Measurements from ENCODE around the gene LAMTOR5. TPM values are rescaled to one million over a fixed set of nuclear protein-coding genes. Genes with fewer than 3 reads are reported as not detected.
A peak's percentile ranks its signal among the peaks of the same experiment; 100 is the strongest.
"Not testable (repeated sequence)": the region's sequence is repeated elsewhere in the genome, so short reads cannot be mapped to it uniquely, and the experiment has no call there.

The LAMTOR5 gene
- total and polyA plus RNA-seq, 4 donors: 73.6 to 329 (median 127) TPM

- no peak overlapping the region for H3K4me3 ChIP-seq (ENCODE audit: low read length in 2 of 2)
- no peaks in the 10 kb centered on the region for H3K27me3 ChIP-seq (ENCODE audit: control insufficient read depth in 1 of 2, insufficient read depth in 2 of 2, low read length in 1 of 2)
- H3K36me3 ChIP-seq (ENCODE audit: control insufficient read depth in 1 of 2, insufficient read depth in 2 of 2, low read length in 1 of 2): no peaks in the 10 kb centered on the region
- no peaks in the 10 kb centered on the region for H3K4me1 ChIP-seq (ENCODE audit: control insufficient read depth in 1 of 2, insufficient read depth in 2 of 2, low read length in 2 of 2)
- H3K9me3 ChIP-seq (ENCODE audit: control insufficient read depth, low read length): no peaks in the 10 kb centered on the region
- H3K27ac ChIP-seq (ENCODE audit: low read depth in 1 of 2, low read length in 2 of 2): no peak overlapping the region
- 66 to 73% methylated on average over 9 of the region's 9 CpGs for WGBS, 2 donors
- ATAC-seq (ENCODE audit: low FRiP score) (peak; percentile 49), DNase-seq (no peak)
- intact Hi-C loops (cut with DNase I): no loop called here
These were observed 17.5 kb upstream of the LAMTOR5 start for GRCh38 chr1:110424699-110425611.

- no peaks in the 10 kb centered on the region for H3K27me3 ChIP-seq (ENCODE audit: control insufficient read depth in 1 of 2, insufficient read depth in 2 of 2, low read length in 1 of 2)
- H3K4me3 ChIP-seq (ENCODE audit: low read length in 2 of 2): no peak overlapping the region
- WGBS, 2 donors: 62% methylated on average over 2 of the region's 2 CpGs
- ATAC-seq (ENCODE audit: low FRiP score) (peak; percentile 55), DNase-seq (peak in 1 of 2 donors; percentile 55)
- H3K27ac ChIP-seq (ENCODE audit: low read depth in 1 of 2, low read length in 2 of 2): no peak overlapping the region
- no peaks in the 10 kb centered on the region for H3K9me3 ChIP-seq (ENCODE audit: control insufficient read depth, low read length)
- H3K4me1 ChIP-seq (ENCODE audit: control insufficient read depth in 1 of 2, insufficient read depth in 2 of 2, low read length in 2 of 2): no peaks in the 10 kb centered on the region
- intact Hi-C loops (cut with DNase I): no loop called here
- H3K36me3 ChIP-seq (ENCODE audit: control insufficient read depth in 1 of 2, insufficient read depth in 2 of 2, low read length in 1 of 2): no peaks in the 10 kb centered on the region
These were observed 13.6 kb upstream of the LAMTOR5 start for GRCh38 chr1:110420874-110421793.

- DNase-seq: no peak
- Histone ChIP-seq H3K4me3 (ENCODE audit: low read length in 2 of 2) (no peak overlapping the region), H3K36me3 (ENCODE audit: control insufficient read depth in 1 of 2, insufficient read depth in 2 of 2, low read length in 1 of 2) (no peaks in the 10 kb centered on the region), H3K4me1 (ENCODE audit: control insufficient read depth in 1 of 2, insufficient read depth in 2 of 2, low read length in 2 of 2) (no peaks in the 10 kb centered on the region), H3K27me3 (ENCODE audit: control insufficient read depth in 1 of 2, insufficient read depth in 2 of 2, low read length in 1 of 2) (no peaks in the 10 kb centered on the region), H3K27ac (ENCODE audit: low read depth in 1 of 2, low read length in 2 of 2) (no peak overlapping the region), H3K9me3 (ENCODE audit: control insufficient read depth, low read length) (no peaks in the 10 kb centered on the region)
- intact Hi-C loops (cut with DNase I): no loop called here
- ATAC-seq (ENCODE audit: low FRiP score): no peak
- WGBS, 2 donors: 87 to 90% methylated on average over 10 of the region's 10 CpGs
These were observed 12.6 kb upstream of the LAMTOR5 start for GRCh38 chr1:110420023-110420662.

GRCh38 chr1:110418729-110419128 lies 11.2 kb upstream of the LAMTOR5 start:
- Histone ChIP-seq H3K27me3 (ENCODE audit: control insufficient read depth in 1 of 2, insufficient read depth in 2 of 2, low read length in 1 of 2) (no peaks in the 10 kb centered on the region), H3K4me1 (ENCODE audit: control insufficient read depth in 1 of 2, insufficient read depth in 2 of 2, low read length in 2 of 2) (no peaks in the 10 kb centered on the region), H3K36me3 (ENCODE audit: control insufficient read depth in 1 of 2, insufficient read depth in 2 of 2, low read length in 1 of 2) (no peaks in the 10 kb centered on the region), H3K27ac (ENCODE audit: low read depth in 1 of 2, low read length in 2 of 2) (no peak overlapping the region), H3K4me3 (ENCODE audit: low read length in 2 of 2) (no peak overlapping the region), H3K9me3 (ENCODE audit: control insufficient read depth, low read length) (no peaks in the 10 kb centered on the region)
- DNase-seq (no peak), ATAC-seq (ENCODE audit: low FRiP score) (no peak)
- intact Hi-C loops (cut with DNase I): no loop called here
- 91 to 100% methylated on average over 1 of the region's 1 CpG for WGBS, 2 donors

GRCh38 chr1:110413045-110413444 lies 5.6 kb upstream of the LAMTOR5 start:
- not testable (repeated sequence) for H3K36me3 ChIP-seq (ENCODE audit: control insufficient read depth in 1 of 2, insufficient read depth in 2 of 2, low read length in 1 of 2); H3K27me3 ChIP-seq (ENCODE audit: control insufficient read depth in 1 of 2, insufficient read depth in 2 of 2, low read length in 1 of 2); H3K4me3 ChIP-seq (ENCODE audit: low read length in 2 of 2); DNase-seq; H3K9me3 ChIP-seq (ENCODE audit: control insufficient read depth, low read length); H3K27ac ChIP-seq (ENCODE audit: low read depth in 1 of 2, low read length in 2 of 2); H3K4me1 ChIP-seq (ENCODE audit: control insufficient read depth in 1 of 2, insufficient read depth in 2 of 2, low read length in 2 of 2); ATAC-seq (ENCODE audit: low FRiP score)
- intact Hi-C loops (cut with DNase I): loop anchor here in 1 of 2 donors (2.0 kb wide), 1 partner anchor 48 kb away; no protein-coding TSS in a partner anchor
- 57 to 58% methylated on average over 1 of the region's 1 CpG for WGBS, 2 donors

- WGBS, 2 donors: 7 to 13% methylated on average over 4 of the region's 4 CpGs
- no peak overlapping the region for H3K27ac ChIP-seq (ENCODE audit: low read depth in 1 of 2, low read length in 2 of 2)
- peak; percentile 75 to 87 for DNase-seq
- ATAC-seq (ENCODE audit: low FRiP score): peak; percentile 82
- H3K27me3 ChIP-seq (ENCODE audit: control insufficient read depth in 1 of 2, insufficient read depth in 2 of 2, low read length in 1 of 2): no peaks in the 10 kb centered on the region
- intact Hi-C loops (cut with DNase I): loop anchor here (1.0 to 2.0 kb wide), 2 partner anchors 48 kb away; no protein-coding TSS in a partner anchor
- no peaks in the 10 kb centered on the region for H3K36me3 ChIP-seq (ENCODE audit: control insufficient read depth in 1 of 2, insufficient read depth in 2 of 2, low read length in 1 of 2)
- H3K4me1 ChIP-seq (ENCODE audit: control insufficient read depth in 1 of 2, insufficient read depth in 2 of 2, low read length in 2 of 2): no peaks in the 10 kb centered on the region
- H3K9me3 ChIP-seq (ENCODE audit: control insufficient read depth, low read length): no peaks in the 10 kb centered on the region
- H3K4me3 ChIP-seq (ENCODE audit: low read length in 2 of 2): no peak overlapping the region
These were observed 5.1 kb upstream of the LAMTOR5 start for GRCh38 chr1:110412576-110412975.

- WGBS, 2 donors: 79 to 82% methylated on average over 7 of the region's 7 CpGs
- ATAC-seq (ENCODE audit: low FRiP score) (no peak), DNase-seq (no peak)
- H3K4me1 ChIP-seq (ENCODE audit: control insufficient read depth in 1 of 2, insufficient read depth in 2 of 2, low read length in 2 of 2): no peaks in the 10 kb centered on the region
- H3K36me3 ChIP-seq (ENCODE audit: control insufficient read depth in 1 of 2, insufficient read depth in 2 of 2, low read length in 1 of 2): no peaks in the 10 kb centered on the region
- intact Hi-C loops (cut with DNase I): no loop called here
- no peaks in the 10 kb centered on the region for H3K27me3 ChIP-seq (ENCODE audit: control insufficient read depth in 1 of 2, insufficient read depth in 2 of 2, low read length in 1 of 2)
- H3K9me3 ChIP-seq (ENCODE audit: control insufficient read depth, low read length): no peaks in the 10 kb centered on the region
- no peak overlapping the region for H3K27ac ChIP-seq (ENCODE audit: low read depth in 1 of 2, low read length in 2 of 2)
- no peak overlapping the region for H3K4me3 ChIP-seq (ENCODE audit: low read length in 2 of 2)
These were observed 3.8 kb upstream of the LAMTOR5 start for GRCh38 chr1:110411173-110411735.

GRCh38 chr1:110409316-110409715 lies 1.8 kb upstream of the LAMTOR5 start:
- no peak for ATAC-seq (ENCODE audit: low FRiP score)
- Histone ChIP-seq H3K36me3 (ENCODE audit: control insufficient read depth in 1 of 2, insufficient read depth in 2 of 2, low read length in 1 of 2) (no peaks in the 10 kb centered on the region), H3K9me3 (ENCODE audit: control insufficient read depth, low read length) (no peaks in the 10 kb centered on the region), H3K4me3 (ENCODE audit: low read length in 2 of 2) (no peak overlapping the region), H3K4me1 (ENCODE audit: control insufficient read depth in 1 of 2, insufficient read depth in 2 of 2, low read length in 2 of 2) (no peaks in the 10 kb centered on the region), H3K27me3 (ENCODE audit: control insufficient read depth in 1 of 2, insufficient read depth in 2 of 2, low read length in 1 of 2) (no peaks in the 10 kb centered on the region), H3K27ac (ENCODE audit: low read depth in 1 of 2, low read length in 2 of 2) (no peak overlapping the region)
- intact Hi-C loops (cut with DNase I): loop anchor here (5.0 kb wide), 2 partner anchors 72 to 202 kb away; partner anchors contain the start of gene RBM15 (in 1 of the 2)
- DNase-seq: no peak
- 93 to 96% methylated on average over 6 of the region's 6 CpGs for WGBS, 2 donors
